AG04449 (cell line): ENCODE data around the gene PDE4D.

Experiments used
- CTCF ChIA-PET: fragments of 350-600 bp; formaldehyde crosslinking; extraction: SDS; loops from one replicate; lab custom pipeline; 2021; ENCODE audit warnings: antibody characterized with exemption; lab: Yijun Ruan, JAX
- POLR2A ChIA-PET: fragments of 400-600, 350-600 bp; formaldehyde crosslinking; extraction: SDS; loops from one replicate; lab custom pipeline; 2020; ENCODE audit warnings: antibody characterized with exemption, inconsistent platforms; lab: Yijun Ruan, JAX
- DNase-seq: peaks from one replicate; pipeline ENCODE4 v3.0.0-alpha.2; 2010; ENCODE audit warnings: low read depth, low spot score
- H3K4me3 ChIP-seq: 2 replicates; pipeline ENCODE4 v1.5.1; 2011; ENCODE audit warnings: low read depth, mild to moderate bottlenecking, control low read depth, low read length
- CTCF ChIP-seq: IDR thresholded peaks from one replicate; pipeline ENCODE4 v1.5.1; 2011; ENCODE audit warnings: mild to moderate bottlenecking, moderate library complexity, low read length, control low read depth, inconsistent platforms; ENCODE audit not compliant: insufficient read depth; ENCODE audit errors: missing control alignments

PDE4D gene

GRCh38 chr5:59198832-59199231, 694.7 kb downstream of the PDE4D start:
- no peak for DNase-seq
- H3K4me3 ChIP-seq, result no peak overlapping the region
- ChIA-PET CTCF (interaction anchor here (0.6 kb wide), 1 partner anchor 182 kb away, joined by 3 read pairs; no protein-coding TSS in a partner anchor), POLR2A (no interaction called here)
- TF ChIP-seq CTCF, result no peak

- no peak for DNase-seq
- POLR2A ChIA-PET, result no interaction called here
- CTCF ChIA-PET, result interaction anchor here (1.3 to 3.6 kb wide), 4 partner anchors 11 to 183 kb away, joined by 3 to 24 read pairs (median 16); no protein-coding TSS in a partner anchor
- TF ChIP-seq CTCF, result no peak
- no peak overlapping the region for H3K4me3 ChIP-seq
Observed at GRCh38 chr5:59198365-59198764, 695.2 kb downstream of the PDE4D start.

- no peak overlapping the region for H3K4me3 ChIP-seq
- CTCF ChIA-PET, result interaction anchor here (0.9 to 3.6 kb wide), 5 partner anchors 10 to 194 kb away, joined by 3 to 24 read pairs (median 10); no protein-coding TSS in a partner anchor
- POLR2A ChIA-PET, result no interaction called here
- DNase-seq, result no peak
- no peak for TF ChIP-seq CTCF
Observed at GRCh38 chr5:59197911-59198310, 695.6 kb downstream of the PDE4D start.

- DNase-seq, result peak; percentile 95
- ChIA-PET CTCF (interaction anchor here (1.0 to 11.1 kb wide), 3 partner anchors 176 to 196 kb away, joined by 3 to 305 read pairs (median 4); no protein-coding TSS in a partner anchor), POLR2A (no interaction called here)
- no peak overlapping the region for H3K4me3 ChIP-seq
- no peak for TF ChIP-seq CTCF
Observed at GRCh38 chr5:59193616-59194319, 699.8 kb downstream of the PDE4D start.

GRCh38 chr5:59190746-59191145, 702.8 kb downstream of the PDE4D start:
- DNase-seq, result no peak
- no peak overlapping the region for H3K4me3 ChIP-seq
- no peak for TF ChIP-seq CTCF
- CTCF ChIA-PET, result interaction anchor here (0.6 to 11.1 kb wide), 13 partner anchors 11 to 304 kb away, joined by 3 to 367 read pairs (median 6); no protein-coding TSS in a partner anchor
- POLR2A ChIA-PET, result interaction anchor here (0.7 kb wide), 1 partner anchor 75 kb away, joined by 3 read pairs; no protein-coding TSS in a partner anchor

GRCh38 chr5:59189472-59190244, 703.9 kb downstream of the PDE4D start:
- DNase-seq, result no peak
- TF ChIP-seq CTCF, result no peak
- no peak overlapping the region for H3K4me3 ChIP-seq
- ChIA-PET CTCF (interaction anchor here (1.0 to 11.1 kb wide), 16 partner anchors 11 to 611 kb away, joined by 3 to 367 read pairs (median 12); no protein-coding TSS in a partner anchor), POLR2A (interaction anchor here (0.7 kb wide), 1 partner anchor 76 kb away, joined by 3 read pairs; no protein-coding TSS in a partner anchor)
